ENCODE results near the gene FLAD1. TPM values are rescaled to one million over a fixed set of nuclear protein-coding genes. Genes with fewer than 3 reads are reported as not detected.

The FLAD1 gene
- total and polyA plus RNA-seq, 2 donors (not counting 1 experiment from before 2014, with no cell fraction given), result 11.8 to 24.9 TPM

DNA sequence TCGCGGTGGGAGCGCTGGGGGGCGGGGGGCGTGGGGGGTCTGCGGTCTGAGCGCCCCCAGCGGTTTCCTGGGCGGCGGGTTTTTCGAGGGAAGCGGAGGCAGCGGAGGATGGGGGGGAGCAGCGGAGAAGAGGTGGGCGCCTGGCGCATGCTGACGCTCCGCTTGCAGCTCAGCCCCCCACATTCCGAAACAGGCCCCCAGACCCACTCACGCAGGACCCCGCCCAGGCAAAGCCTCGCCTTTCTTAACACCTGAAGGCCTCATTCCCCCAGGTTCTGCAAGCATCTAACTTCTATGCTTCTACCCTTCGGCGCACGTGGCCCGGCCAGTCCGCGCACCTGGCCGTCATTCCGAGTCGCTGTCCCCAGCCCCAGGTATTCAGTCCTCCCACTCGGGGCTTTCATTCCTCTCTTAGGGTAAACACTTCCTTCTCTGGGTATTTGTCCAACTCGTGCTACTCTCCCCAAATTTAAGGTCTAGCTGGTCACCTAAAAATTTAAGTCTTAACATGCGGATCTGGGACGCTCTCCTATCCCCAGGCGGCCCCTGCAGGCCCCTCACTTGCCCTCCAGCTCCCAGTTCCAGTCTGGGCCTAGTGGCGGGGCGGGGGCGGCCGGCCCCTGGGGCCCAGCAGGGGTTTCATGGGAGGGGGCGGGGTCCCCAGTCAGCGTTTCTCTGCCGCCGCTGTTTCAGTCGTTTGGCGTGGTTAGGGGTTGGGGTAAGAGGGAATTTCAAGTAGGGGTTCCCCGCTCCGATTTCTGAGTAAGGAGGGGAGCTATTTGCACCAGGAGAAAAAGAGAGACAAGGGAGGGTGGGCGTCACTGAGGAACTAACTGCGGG is 16.6 kb downstream of the FLAD1 start:
- TF ChIP-seq, protein P1, sequence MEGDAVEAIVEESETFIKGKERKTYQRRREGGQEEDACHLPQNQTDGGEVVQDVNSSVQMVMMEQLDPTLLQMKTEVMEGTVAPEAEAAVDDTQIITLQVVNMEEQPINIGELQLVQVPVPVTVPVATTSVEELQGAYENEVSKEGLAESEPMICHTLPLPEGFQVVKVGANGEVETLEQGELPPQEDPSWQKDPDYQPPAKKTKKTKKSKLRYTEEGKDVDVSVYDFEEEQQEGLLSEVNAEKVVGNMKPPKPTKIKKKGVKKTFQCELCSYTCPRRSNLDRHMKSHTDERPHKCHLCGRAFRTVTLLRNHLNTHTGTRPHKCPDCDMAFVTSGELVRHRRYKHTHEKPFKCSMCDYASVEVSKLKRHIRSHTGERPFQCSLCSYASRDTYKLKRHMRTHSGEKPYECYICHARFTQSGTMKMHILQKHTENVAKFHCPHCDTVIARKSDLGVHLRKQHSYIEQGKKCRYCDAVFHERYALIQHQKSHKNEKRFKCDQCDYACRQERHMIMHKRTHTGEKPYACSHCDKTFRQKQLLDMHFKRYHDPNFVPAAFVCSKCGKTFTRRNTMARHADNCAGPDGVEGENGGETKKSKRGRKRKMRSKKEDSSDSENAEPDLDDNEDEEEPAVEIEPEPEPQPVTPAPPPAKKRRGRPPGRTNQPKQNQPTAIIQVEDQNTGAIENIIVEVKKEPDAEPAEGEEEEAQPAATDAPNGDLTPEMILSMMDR (conservative IDR thresholded peaks at IDR 0.05 in 1 of 2, IDR thresholded peaks at IDR 0.05 in 1 of 2; ENCODE audit: low read depth in 1 of 2, low read length in 2 of 2), result no peak
- no peak for TF ChIP-seq EZH2 (IDR thresholded peaks at IDR 0.05; ENCODE audit: low read length, missing control alignments)
- Histone ChIP-seq H3K9ac (ENCODE audit: insufficient read depth, low read length) (peak overlapping the region; percentile 23), H3K9me3 (ENCODE audit: control insufficient read depth, insufficient read depth, low read depth, low read length) (no peaks in the 10 kb centered on the region), H3K79me2 (ENCODE audit: control insufficient read depth, insufficient read depth, low read length) (peaks cover 13% of the 10 kb centered on the region), H3K27me3 (ENCODE audit: control insufficient read depth, insufficient read depth, low read length) (no peaks in the 10 kb centered on the region), H3K27ac (ENCODE audit: insufficient read depth, low read length) (peak overlapping the region; percentile 47), H3K36me3 (ENCODE audit: control insufficient read depth, insufficient read depth, low read length) (no peaks in the 10 kb centered on the region), H3K4me2 (ENCODE audit: extremely low read depth, insufficient read depth, low read length) (peak overlapping the region; percentile 80), H2AFZ (ENCODE audit: low read length) (peak overlapping the region; percentile 13), H3K4me3 (replicated peaks in 1 of 4; ENCODE audit: control extremely low read depth in 1 of 4, insufficient read depth in 1 of 4, low read depth in 3 of 4, low read length in 4 of 4) (peak overlapping the region; percentile 18 to 86 (median 64)), H4K20me1 (ENCODE audit: control insufficient read depth, extremely low read depth, insufficient read depth, low read length) (no peaks in the 10 kb centered on the region), H3K4me1 (ENCODE audit: control insufficient read depth, extremely low read depth, insufficient read depth, low read length) (peaks cover 22% of the 10 kb centered on the region)
- DNase-seq (ENCODE audit: low read depth in 2 of 2), result peak in 1 of 2 donors; percentile 11

DNA sequence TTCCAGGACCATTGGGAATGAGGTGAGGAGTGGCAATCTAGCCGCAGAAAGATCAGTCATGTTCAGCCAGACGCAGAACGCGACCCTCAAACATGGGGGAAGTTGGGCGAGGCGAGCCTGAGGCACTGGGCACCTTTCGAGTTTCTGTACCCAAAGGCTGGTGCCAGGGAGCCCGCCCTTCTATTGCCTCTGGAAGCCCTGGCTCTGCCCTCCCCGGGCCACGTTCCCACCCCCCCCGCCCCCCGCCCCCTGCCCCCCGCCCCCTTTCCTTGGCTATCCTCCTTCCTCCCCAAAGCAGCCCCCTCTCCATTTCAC is 17.2 kb downstream of the FLAD1 start:
- H2AFZ ChIP-seq (ENCODE audit: low read length), result no peak overlapping the region
- no peak for TF ChIP-seq EZH2 (IDR thresholded peaks at IDR 0.05; ENCODE audit: low read length, missing control alignments)
- TF ChIP-seq, protein P1 (conservative IDR thresholded peaks at IDR 0.05 in 1 of 2, IDR thresholded peaks at IDR 0.05 in 1 of 2; ENCODE audit: low read depth in 1 of 2, low read length in 2 of 2), result no peak
- peaks cover 24% of the 10 kb centered on the region for H3K4me1 ChIP-seq (ENCODE audit: control insufficient read depth, extremely low read depth, insufficient read depth, low read length)
- H3K4me2 ChIP-seq (ENCODE audit: extremely low read depth, insufficient read depth, low read length), result peak overlapping the region; percentile 91
- H3K79me2 ChIP-seq (ENCODE audit: control insufficient read depth, insufficient read depth, low read length), result peaks cover 13% of the 10 kb centered on the region
- peak overlapping the region; percentile 18 to 86 (median 70) for H3K4me3 ChIP-seq (replicated peaks in 1 of 4; ENCODE audit: control extremely low read depth in 1 of 4, insufficient read depth in 1 of 4, low read depth in 3 of 4, low read length in 4 of 4)
- no peaks in the 10 kb centered on the region for H3K9me3 ChIP-seq (ENCODE audit: control insufficient read depth, insufficient read depth, low read depth, low read length)
- no peaks in the 10 kb centered on the region for H3K36me3 ChIP-seq (ENCODE audit: control insufficient read depth, insufficient read depth, low read length)
- peak overlapping the region; percentile 23 for H3K9ac ChIP-seq (ENCODE audit: insufficient read depth, low read length)
- H3K27ac ChIP-seq (ENCODE audit: insufficient read depth, low read length), result peak overlapping the region; percentile 80
- peak in 1 of 2 donors; percentile 10 for DNase-seq (ENCODE audit: low read depth in 2 of 2)
- H4K20me1 ChIP-seq (ENCODE audit: control insufficient read depth, extremely low read depth, insufficient read depth, low read length), result no peaks in the 10 kb centered on the region
- no peaks in the 10 kb centered on the region for H3K27me3 ChIP-seq (ENCODE audit: control insufficient read depth, insufficient read depth, low read length)

DNA sequence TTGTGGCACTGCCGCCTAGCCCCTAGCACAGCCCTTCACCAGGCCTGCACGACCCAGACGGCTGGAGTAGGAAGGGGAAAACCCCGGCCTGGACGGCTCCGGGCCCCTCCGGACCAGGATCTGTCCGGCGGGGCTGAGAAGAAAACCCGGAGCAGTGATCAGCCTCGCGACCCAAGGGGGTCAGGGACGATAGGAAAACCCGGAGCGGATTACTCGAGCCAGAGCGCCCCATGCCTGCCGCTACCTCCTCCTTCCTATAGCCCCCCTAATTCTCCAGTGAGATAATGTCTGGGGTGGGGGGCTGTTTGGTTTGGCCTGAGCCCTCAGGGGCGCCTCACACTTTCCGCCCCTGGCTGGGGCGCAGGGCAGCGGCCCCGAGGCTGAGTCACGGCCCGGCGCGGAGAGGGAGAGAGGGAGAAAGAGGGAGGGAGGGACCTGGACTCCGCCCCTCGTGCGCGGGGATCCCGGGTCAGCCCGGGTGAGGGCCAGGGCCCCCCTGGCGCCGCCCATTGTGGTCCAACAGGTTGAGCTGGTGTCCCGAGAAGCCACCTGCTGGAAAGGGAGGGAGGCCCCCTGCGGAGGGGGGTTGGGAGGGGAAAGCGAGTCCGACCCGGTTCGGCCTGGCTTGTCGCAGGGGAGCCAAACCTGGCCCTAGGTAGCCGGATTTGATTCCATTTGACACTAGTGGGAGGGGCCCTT is 17.7 kb downstream of the FLAD1 start:
- Histone ChIP-seq H3K79me2 (ENCODE audit: control insufficient read depth, insufficient read depth, low read length) (peaks cover 13% of the 10 kb centered on the region), H3K4me2 (ENCODE audit: extremely low read depth, insufficient read depth, low read length) (peak overlapping the region; percentile 91), H4K20me1 (ENCODE audit: control insufficient read depth, extremely low read depth, insufficient read depth, low read length) (no peaks in the 10 kb centered on the region), H2AFZ (ENCODE audit: low read length) (peak overlapping the region; percentile 49), H3K9me3 (ENCODE audit: control insufficient read depth, insufficient read depth, low read depth, low read length) (no peaks in the 10 kb centered on the region), H3K27me3 (ENCODE audit: control insufficient read depth, insufficient read depth, low read length) (no peaks in the 10 kb centered on the region), H3K27ac (ENCODE audit: insufficient read depth, low read length) (peak overlapping the region; percentile 80), H3K4me1 (ENCODE audit: control insufficient read depth, extremely low read depth, insufficient read depth, low read length) (peaks cover 26% of the 10 kb centered on the region), H3K36me3 (ENCODE audit: control insufficient read depth, insufficient read depth, low read length) (no peaks in the 10 kb centered on the region), H3K4me3 (replicated peaks in 1 of 4; ENCODE audit: control extremely low read depth in 1 of 4, insufficient read depth in 1 of 4, low read depth in 3 of 4, low read length in 4 of 4) (peak overlapping the region; percentile 57 to 86 (median 72)), H3K9ac (ENCODE audit: insufficient read depth, low read length) (peak overlapping the region; percentile 71)
- no peak for TF ChIP-seq EZH2 (IDR thresholded peaks at IDR 0.05; ENCODE audit: low read length, missing control alignments)
- TF ChIP-seq, protein P1 (conservative IDR thresholded peaks at IDR 0.05 in 1 of 2, IDR thresholded peaks at IDR 0.05 in 1 of 2; ENCODE audit: low read depth in 1 of 2, low read length in 2 of 2), result no peak
- peak; percentile 88 to 92 for DNase-seq (ENCODE audit: low read depth in 2 of 2)

Data from fibroblast of lung (primary cell).